Activated CD4-positive, alpha-beta T cell treated with anti-CD3 and anti-CD28 coated beads, Interleukin-2, amount 50 U/mL, for 1 hour (primary cell): ENCODE measurements around the gene FES.
"Not testable (repeated sequence)": the region's sequence is repeated elsewhere in the genome, so short reads cannot be mapped to it uniquely, and the experiment has no call there.

Experiments
- DNase-seq: peaks from one replicate; pipeline ENCODE4 v3.0.0-alpha.2; 2020

The FES gene

DNA sequence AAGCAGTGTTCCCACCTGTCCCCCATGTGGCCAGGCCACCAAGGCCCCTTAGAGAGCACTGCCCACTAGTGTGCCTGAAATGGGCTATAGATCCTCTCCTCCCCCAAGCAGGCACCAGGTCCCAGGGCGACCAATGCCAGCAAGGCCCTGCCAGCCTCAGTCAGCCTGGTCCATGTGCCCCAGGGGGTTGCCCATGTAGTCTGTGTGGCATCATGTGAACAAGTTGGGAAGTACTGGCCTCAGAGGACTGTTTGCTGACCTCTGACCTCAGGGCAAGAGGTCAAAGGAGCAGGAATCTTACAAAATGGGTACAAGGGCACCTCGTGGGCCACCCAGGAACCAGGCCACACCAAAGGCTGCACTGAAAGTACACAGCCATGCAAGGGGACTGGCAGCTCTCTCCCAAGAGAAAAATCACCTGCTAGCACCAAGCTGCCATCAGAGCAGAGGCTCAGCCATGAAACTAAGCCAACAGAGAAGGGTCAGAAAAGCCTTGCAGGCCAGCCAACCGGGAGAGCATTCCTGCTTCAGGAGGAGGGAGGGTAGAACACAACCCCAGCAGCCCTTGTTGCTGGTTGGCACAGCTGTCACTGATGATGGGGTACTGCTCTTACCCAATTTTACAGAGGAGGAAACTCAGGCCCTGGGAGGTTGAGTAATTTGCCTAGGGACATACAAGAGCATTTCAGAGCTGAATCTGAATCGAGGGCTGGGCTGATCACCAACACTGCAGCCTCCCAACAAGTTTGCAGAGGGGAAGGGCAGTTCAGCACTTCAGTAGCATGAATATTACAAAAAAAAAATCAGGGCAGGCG, 21.1 kb upstream of the FES start:
- no peak for DNase-seq

DNA sequence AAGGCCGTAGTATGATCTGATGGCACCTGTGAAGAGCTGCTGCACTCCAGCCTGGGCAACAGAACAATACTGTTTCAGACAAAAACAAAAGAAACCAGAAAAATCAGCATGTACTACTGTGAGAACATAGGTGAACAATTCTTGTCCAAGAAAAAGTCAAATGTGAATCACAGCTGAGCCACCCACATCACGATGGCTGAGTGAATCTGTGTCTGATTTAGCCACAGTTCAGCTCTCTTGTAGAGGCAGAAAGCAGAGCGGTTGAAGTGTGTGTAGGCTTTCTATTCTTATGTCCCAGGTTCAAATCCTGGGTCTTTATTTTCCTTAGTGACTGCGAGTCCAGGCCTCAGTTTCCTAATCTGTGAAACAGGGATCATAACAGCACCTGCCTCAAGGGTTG, 20.3 kb upstream of the FES start:
- no peak for DNase-seq

DNA sequence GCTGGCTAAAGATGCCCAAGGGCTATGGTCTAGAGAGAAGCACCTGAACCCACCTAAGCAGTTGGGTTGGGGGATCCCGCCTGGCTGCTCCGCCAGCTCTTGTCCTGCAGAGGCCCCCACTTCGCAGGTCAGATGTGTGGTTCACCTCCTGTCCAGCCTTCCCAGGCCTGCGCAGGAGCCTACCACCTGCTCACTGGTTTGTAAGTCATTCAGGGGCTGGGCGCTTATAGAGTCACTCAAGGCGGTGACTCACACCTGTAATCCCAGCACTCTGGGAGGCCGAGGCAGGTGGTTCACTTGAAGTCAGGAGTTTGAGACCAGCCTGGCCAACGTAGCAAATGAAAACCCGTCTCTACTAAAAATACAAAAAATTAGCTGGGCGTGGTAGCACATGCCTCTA, 19.8 kb upstream of the FES start:
- DNase-seq, result no peak

DNA sequence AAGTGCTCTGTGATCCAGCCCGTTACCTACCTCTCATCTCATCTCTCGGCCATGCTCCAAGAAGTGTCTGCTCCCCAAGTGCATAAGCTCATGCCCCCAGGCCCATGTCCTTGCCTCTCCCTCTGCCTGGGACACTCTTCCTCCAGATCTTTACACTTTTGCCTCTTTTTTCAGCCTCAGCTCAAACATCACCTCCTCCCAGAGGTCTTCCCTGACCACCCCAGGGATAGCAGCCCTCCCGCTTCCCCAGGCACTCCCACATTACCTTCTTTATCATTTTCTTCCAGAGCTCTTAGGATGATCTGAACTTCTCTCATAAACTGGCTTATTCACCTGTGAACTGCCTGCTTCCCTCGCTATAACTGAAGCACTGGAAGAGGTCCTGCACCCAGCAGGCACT, 18.6 kb upstream of the FES start:
- no peak for DNase-seq

DNA sequence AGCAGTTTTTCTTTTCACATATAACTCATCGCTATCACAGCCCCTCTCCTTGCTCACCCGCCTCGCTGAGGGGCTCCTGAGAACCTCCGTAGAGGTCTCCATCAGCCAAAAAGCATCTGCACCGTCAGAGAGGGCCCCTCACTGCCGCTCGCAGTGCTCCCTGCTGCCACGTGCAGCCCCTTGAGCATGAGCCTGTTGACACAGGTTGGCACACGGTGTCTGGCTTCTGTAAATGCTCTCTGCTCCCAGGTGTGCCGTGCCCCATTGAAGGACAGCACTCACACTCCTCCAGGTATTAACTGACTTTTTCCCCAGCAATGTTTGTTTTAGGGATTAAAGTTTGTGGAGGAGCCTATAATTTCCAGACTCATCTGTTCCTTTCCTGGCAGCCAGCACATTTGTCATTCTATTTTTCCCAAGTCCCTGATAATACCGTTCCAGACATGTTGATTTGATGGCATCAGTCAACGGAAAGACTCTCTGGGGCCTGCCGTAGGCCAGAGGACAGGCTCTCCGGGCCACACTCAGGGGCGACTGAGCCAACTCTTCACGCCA, 18.1 kb upstream of the FES start:
- no peak for DNase-seq

DNA sequence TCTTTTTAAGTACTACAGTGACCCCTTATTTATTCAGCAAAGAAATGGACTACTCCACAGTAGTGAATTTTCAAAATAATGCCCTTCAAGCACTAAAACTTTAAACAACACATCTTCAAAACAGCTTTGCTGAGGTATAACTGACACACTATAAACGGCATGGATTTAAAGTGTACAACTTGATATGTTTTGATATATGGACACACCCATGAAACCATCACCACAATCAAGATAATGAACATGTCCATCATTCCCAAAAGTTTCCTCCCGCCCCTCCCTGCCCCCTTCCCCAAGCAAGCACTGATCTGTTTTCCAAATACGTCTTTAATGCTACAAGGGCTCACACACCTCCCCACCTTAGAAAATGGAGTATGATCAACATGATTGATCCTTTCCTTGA, 17.5 kb upstream of the FES start:
- no peak for DNase-seq

DNA sequence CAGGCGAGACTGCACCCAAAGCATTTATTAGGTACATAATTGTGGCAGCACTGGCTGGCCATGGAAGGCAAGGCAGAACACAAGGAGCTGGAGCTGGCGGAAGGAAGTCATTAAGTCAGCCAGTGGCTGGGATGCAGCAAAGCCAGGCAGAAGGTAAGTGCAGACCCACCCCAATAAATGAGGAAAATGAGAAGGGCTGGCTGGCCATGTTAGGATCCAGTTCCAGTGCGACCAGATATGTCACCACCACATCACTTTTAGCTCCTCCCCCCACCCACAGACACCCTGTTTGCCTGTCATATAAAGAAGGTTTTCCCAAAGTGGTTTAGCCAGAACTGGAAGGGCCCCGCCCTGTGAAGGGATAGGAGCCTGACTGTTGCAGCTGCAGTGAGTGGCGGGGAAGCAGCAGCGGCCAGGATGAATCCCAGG, 16.0 kb upstream of the FES start, which contains the start of gene FURIN:
Gene FURIN, plus strand, starts transcription at position 328 of the 429 bp plus-strand sequence. CDS start 7,153 bp downstream, outside the sequence.
- no peak for DNase-seq

DNA sequence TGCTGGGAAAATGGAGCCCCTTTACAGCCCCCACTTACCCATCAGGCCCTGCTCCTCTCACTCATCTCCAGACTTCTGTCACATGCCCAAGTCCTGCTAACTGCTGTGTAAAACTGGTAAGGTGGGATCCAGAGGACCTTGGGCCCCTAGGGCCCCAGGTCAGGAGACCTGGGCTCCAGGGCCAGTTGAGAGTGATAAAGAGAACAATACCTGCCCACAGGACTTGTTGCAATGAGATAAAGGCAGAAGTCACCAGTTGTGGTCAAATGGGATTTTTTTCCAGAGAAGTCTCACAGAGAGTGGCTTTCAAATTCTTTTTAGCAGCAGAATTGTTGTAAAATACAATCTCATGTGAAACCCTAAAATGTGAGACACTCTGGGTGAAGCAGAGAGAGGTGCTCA, 15.2 kb upstream of the FES start:
- no peak for DNase-seq

DNA sequence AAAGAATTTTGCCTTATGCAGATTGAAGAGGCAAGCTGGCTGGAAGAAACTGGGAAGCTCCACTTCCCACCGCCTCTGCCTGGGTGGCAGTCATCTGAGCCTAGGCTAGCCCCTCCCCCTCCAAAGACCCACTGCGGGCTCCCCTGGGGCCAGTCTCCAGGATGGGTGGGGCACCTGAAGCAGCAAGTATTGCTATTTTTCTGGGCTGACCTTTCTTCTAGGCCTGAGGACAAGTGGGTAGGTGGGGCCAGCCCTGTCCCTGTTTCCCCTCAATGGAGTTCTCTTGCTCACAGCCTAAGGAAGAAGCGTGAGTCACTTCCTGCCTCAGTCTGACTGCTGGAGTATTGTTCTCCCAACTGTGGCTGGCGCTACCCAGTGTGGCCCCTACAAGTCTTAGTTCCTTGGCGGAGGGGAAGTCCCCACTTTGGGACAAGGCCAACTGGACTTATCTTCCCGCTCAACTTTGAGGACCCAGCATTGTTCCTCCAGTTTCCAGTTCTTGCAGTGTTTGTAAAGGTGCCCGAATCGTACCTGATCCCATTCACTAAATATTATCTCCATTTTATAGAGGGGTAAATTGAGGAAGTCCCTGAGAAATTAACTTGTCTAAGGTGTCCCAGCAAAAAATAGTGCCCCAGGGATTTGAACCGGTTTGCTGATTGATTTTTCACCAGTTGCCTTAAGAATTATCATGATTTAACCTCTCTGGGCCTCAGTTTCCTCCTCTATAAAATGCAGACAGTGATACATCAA, 14.5 kb upstream of the FES start:
- DNase-seq, result no peak

DNA sequence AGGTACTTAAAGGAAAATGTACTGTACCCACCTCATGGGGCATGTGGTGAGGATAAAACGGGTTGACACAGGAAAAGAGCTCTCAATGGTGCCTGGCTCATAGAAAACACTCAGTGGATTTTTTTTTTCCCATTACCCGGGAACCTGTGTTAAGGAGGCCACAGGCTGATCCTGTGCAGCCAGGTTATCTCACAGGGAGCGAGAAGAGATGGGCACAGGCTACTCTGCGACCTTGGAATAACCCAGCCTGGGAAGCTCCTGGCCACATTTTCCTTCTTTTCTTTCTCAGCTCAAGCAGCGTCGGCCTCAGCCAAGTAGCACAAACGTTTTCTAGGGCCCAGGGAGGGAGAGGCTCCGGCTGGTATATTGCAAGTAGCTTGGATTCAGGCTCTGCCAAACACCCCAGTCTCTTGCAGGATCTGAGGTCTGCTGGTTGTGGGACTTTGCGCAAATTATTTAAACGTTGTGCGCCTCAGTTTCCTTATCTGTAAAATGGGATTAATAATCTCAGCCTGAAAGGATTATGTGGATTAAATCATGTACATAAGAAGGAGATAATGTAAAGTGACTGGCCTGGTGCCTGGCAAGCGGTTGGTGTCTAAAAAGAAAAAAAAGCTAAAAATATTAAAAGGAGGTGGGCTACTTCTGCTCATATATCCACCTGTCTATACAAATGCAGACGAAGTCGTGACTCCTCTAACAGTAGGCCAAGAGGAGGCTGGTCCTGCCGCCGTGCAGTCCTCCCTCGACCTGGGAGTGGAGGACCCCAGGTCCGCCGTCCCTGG, 13.8 kb upstream of the FES start:
- no peak for DNase-seq

DNA sequence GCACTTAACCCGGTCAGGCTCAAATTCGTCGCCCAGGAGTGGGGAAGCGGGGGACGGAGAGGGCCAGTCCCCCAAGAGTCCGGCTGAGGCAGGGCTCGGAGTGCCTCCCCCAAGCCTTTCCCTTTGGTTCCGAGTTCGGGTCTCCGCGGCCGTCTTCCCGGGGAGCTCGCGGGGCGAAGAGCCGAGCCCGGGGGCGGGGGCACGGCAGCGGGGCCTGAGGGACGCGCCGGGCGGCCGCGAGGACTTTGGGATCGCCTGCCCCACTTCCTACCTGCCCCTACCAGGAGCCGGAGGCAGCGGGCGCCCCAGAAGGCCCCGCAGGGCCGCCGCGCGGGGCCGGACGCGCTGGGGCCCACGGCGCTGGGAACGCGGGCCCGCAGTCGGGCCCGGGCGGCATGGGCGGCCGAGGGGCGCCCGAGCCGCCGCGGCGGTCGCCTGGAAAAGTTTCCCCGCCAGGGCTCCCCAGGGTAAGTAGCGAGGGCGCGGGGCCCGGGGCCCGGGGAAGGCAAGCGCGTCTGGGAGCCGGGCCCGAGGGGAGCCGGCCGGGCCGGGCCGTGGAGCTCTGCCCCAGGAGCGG, 13.1 kb upstream of the FES start:
- peak; percentile 34 for DNase-seq

DNA sequence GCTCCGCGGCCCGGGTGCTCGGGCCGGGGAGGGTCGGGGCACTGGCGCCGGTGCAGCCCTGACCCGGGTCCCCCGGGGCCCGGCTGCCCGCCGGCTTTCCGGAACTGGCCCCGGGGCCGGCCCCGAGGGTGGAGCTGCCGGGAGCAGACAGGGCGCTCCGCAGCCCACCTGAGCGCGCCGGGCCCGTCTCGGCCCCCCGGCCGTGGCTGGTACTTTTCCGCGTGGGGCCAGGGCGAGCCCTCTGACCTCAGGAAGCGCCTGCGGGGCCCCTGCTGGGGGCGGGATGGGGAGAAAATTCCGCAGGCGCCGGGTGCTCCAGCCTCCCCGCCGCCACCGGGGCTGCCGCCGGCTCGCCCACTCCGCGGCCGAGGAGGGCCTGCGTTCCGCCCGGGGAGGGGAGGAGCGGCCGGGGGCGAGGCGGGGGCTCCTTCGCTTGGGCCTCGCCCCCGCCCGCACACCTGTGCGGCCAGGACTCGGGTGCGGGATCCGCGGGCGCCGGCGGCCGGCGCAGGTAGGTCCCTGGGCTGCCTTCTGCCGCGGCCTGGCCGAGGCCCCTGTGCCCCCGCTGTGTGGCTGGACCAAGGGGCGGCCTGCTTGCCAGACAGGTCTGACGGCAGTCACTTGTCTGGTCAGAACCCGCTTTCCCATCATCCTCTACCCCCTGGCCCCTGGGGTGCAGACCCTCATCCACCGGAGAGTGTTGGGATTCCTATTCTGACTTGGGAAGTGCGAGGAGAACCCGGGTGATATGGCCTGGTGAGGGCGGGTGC, 12.4 kb upstream of the FES start:
- no peak for DNase-seq

DNA sequence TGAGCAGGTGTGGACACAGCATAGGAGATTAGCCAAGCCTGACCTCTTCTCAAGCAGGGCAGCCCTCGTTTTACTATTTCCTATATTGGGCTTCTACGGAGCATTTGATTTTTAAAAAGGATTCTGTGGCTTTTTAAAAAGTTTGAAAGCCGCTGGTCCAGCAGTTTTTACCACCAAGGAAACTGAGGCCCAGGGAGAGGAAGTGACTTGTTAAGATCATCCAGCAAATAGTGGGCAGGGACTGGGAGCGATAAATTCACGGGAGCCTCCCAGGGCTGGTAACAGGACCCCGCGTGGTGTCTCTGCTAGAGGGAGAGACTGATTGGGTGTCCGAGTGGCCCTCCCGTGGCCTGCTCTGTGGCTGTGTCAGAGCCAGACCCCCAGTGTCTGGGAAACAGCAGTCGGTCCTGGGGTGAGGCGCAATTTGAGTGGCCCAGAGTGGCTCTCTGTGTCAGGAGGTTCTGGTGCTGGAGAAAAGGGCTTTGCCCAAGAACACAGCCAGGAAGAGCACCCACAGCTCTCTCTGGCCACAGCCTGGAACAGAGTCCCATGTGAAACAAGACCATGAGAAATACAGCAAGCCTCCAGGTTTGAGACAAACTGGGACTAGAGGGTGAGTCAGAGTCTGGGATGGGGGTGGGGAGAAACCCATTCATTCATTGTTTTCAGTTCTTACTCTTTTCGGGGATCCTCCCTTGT, 11.7 kb upstream of the FES start:
- DNase-seq, result peak; percentile 25

DNA sequence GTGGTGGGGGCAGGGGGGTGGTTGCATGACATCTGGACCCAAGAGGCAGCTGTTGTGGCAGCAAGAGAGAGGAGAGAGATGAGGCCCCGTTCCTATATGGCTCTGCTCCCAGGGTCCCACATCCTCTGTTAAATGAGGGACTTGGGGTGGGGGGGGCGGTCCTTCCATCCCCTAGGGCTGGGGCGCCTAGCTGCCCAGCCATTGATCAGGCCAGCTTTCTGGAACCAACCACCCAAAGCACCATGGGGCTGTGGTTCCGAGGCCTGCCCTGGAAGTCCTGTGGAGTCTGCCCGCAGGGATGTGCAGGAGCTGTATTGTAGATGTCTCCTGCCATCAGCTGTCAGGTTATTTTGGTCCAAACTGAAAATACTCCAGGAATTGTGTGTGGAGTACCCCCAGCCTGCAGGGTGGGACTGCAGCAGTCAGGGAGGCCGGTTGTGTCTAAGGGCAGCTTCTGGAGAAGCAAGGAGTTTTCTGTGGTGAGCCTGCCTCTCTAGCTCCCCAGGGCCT, 10.8 kb upstream of the FES start:
- DNase-seq, result no peak

DNA sequence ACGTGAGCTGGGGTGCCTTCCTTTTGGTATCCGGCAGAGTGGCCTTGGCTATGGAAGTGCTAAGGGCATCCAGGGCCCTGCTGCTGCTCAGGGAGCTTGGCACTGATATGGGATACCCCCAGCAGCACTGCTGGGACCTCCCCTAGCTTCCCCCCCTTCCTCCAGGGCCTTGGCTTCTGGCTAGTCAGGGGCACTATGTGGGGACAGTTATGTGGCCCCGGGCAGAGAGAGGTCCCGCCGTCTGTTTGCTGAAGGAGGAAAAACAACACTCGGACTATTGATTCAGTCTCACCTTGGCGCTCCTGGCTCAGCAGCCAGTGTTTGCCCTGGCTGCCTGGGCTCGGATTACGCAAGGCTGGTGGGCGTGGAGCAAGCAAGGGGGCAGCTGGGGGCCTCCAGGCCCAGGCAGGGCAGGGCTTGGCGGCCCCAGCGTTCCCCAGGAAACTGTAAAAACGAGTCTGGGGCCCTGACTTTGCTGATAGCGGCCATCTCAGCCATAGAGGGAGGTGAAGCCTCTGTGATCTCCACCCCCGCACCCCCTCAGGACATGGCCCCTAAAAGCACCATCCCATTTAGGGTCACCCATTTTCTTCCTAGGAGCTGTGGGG, 10.2 kb upstream of the FES start:
- no peak for DNase-seq

DNA sequence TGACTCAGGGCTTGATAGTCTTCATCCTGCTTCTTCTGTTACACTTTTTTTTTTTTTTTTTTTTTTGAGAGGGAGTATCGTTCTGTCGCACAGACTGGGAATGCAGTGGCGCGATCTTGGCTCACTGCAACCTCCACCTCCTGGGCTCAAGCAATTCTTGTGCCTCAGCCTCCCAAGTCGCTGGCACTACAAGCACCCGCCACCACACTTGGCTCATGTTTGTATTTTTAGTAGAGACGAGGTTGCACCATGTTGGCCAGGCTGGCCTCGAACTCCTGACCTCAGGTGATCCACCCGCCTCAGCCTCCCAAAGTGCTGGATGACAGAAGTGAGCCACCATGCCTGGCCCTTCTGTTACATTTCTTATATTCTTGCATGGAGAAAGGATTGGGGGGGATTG, 9.3 kb upstream of the FES start:
- not testable (repeated sequence) for DNase-seq

DNA sequence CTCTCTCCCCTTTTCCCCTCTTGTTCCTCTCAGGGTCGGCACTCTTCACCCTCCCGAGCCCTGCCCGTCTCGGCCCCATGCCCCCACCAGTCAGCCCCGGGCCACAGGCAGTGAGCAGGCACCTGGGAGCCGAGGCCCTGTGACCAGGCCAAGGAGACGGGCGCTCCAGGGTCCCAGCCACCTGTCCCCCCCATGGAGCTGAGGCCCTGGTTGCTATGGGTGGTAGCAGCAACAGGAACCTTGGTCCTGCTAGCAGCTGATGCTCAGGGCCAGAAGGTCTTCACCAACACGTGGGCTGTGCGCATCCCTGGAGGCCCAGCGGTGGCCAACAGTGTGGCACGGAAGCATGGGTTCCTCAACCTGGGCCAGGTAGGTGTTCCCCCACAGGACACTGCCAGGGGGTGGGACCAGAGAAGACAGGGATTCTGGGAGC, 8.7 kb upstream of the FES start:
- no peak for DNase-seq

DNA sequence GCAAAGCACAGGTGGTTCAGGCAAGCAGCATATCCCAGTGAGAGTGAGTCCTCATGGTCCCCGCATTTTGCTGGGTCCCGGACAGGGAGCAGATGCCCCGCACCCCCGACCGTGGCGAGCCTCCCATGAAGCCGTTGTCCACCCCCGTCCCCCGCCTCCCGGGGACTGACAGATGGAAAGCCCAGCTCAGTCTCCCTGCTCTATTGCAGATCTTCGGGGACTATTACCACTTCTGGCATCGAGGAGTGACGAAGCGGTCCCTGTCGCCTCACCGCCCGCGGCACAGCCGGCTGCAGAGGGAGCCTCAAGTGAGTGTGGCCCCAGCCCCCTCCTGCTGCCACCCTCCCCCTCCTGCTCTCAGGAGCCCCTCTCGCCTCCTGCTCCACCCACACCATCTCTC, 8.3 kb upstream of the FES start:
- no peak for DNase-seq

DNA sequence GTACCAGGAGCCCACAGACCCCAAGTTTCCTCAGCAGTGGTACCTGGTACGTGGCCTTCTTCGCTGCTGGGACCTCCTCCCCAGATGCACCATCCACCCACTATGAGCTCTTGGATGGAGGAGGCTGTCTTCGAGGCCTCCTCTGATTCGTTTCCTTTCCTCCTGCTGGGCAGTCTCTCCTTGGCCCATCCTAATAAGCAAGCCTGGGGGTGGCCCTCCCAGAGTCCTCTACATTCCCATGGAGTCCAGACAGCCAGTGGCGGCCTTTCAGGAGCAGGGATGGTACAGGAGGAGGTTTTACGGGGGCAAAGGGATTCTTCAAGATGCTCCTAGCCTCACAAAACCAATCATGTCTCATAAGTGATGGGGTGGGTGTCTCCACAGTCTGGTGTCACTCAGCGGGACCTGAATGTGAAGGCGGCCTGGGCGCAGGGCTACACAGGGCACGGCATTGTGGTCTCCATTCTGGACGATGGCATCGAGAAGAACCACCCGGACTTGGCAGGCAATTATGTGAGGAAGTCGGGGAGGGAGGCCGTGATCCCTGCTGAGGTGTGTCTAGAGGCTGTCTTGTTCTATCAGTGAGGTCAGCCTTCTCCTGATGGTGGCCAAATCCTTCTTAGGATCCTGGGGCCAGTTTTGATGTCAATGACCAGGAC, 7.7 kb upstream of the FES start:
- DNase-seq, result no peak

DNA sequence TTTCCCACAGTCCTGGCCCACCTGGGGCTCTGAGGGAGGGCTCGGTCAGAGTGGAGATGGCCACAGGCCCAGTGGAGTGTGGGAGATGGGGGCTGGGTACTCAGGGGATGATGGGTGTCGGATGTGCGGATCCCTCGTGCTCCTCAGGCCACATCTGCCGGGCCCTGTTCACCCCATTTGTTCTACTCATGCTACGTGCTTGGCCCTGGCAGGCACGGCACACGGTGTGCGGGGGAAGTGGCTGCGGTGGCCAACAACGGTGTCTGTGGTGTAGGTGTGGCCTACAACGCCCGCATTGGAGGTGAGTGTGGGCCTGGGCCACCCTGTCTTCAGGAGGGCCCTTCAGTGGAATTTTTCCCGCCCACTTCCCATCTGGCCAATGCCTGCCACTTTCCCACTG, 7.0 kb upstream of the FES start:
- no peak for DNase-seq
